Measurements from ENCODE around the gene PRMT1.

The PRMT1 gene

DNA sequence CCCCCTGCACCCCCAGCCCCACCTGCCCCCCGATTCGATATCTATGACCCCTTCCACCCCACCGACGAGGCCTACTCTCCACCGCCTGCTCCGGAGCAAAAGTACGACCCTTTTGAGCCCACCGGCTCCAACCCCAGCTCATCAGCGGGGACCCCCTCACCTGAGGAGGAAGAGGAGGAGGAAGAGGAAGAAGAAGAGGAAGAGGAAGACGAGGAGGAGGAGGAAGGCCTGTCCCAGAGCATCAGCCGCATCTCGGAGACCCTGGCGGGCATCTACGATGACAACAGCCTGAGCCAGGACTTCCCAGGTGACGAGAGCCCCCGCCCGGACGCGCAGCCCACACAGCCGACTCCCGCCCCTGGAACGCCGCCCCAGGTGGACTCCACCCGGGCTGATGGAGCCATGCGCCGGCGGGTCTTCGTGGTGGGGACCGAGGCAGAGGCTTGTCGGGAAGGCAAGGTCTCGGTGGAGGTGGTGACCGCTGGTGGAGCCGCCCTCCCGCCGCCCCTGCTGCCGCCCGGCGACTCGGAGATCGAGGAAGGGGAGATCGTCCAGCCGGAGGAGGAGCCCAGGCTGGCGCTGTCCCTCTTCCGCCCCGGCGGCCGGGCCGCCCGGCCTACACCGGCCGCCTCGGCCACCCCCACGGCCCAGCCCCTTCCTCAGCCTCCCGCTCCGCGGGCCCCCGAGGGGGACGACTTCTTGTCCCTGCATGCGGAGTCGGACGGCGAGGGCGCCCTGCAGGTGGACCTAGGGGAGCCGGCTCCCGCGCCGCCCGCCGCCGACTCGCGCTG is 25.8 kb upstream of the PRMT1 start:
- DNase-seq (ENCODE audit: low read depth), result no peak

GRCh38 chr19:49651820-49652550 is 25.1 kb upstream of the PRMT1 start:
- no peak for DNase-seq (ENCODE audit: low read depth)

DNA sequence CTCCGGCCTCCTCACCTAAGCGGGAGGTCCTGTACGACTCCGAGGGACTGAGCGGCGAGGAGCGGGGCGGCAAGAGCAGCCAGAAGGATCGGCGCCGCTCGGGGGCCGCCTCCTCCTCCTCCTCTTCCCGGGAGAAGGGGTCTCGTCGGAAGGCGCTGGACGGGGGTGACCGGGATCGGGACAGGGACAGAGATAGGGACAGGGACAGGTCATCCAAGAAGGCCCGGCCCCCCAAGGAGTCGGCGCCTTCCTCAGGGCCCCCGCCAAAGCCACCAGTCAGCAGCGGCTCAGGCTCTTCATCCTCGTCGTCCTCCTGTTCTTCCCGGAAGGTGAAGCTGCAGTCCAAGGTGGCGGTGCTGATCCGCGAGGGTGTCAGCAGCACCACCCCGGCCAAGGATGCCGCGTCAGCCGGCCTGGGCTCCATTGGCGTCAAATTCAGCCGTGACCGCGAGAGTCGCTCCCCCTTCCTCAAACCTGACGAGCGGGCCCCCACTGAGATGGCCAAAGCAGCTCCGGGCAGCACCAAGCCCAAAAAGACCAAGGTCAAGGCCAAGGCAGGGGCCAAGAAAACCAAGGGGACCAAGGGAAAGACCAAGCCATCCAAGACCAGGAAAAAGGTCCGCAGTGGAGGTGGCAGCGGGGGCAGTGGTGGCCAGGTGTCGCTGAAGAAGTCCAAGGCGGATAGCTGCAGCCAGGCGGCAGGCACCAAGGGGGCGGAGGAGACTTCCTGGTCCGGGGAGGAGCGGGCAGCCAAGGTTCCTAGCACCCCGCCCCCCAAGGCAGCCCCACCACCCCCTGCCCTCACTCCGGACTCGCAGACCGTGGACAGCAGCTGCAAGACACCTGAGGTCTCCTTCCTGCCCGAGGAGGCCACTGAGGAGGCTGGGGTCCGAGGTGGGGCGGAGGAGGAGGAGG is 24.3 kb upstream of the PRMT1 start:
- no peak for DNase-seq (ENCODE audit: low read depth)

GRCh38 chr19:49653466-49653806 is 23.6 kb upstream of the PRMT1 start:
- DNase-seq (ENCODE audit: low read depth), result no peak

- no peak for DNase-seq (ENCODE audit: low read depth)
Measured at GRCh38 chr19:49654581-49654980, 22.5 kb upstream of the PRMT1 start.

- no peak for DNase-seq (ENCODE audit: low read depth)
Measured at GRCh38 chr19:49655570-49656455, 21.3 kb upstream of the PRMT1 start.

GRCh38 chr19:49656456-49657109 is 20.5 kb upstream of the PRMT1 start:
- no peak for DNase-seq (ENCODE audit: low read depth)

- DNase-seq (ENCODE audit: low read depth), result no peak
Measured at GRCh38 chr19:49657493-49658138, 19.5 kb upstream of the PRMT1 start.

DNA sequence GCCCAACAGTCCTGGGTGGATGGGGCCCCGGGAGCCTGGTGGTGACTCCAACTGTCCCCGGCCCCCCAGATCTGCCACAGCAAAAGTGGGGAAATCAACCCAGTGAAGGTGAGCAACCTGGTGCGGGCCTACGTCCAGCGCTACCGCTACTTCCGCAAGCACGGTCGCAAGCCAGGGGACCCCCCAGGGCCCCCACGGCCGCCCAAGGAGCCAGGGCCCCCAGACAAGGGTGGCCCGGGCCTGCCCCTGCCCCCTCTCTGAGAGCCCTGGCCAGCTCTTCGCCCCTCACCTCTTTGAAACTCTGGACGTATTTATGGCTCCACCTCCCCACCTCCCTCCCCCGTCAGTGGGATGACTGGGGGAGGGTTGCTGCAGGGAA is 18.9 kb upstream of the PRMT1 start:
- no peak for DNase-seq (ENCODE audit: low read depth)

DNA sequence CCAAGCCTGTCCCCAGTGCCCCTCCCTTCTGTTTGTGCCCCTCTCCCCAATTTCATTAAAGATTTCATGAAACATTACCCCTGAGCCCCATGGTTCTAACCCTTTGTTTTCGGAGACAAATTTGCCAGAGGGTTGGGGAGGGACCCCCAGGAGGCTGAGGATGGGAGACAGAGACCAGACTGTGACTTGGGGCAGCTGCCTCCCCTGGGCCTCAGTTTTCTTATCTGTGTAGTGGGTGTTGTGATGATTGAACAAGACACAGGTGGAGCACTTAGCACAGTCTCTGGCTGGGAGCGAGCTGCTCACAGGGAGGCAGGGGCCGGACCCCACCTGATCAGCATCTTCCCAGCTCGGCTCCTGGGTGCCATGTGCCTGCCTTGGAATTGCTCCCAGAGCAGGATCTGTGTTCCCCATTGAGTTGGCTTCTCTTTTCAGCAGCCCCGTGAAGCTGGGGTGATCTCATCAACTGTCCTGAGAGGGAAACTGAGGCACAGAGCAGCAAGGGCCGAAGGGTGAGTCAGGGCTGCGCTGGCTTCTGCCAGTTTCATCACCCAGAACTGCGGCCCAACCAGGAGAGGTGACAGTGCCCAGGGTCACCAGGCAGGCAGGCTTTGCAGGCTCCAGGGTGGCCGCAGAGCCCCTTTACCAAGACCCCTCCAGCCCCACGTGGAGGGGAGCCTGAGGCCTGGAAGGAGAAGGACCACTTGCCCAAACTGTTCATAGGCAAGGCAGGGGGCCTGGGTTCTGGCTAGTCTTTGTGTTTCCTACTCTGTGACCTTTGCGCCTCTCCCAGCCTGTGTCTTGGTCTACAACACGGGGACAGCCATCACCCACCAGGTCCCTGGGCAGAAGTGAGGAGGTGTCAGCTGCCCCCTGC is 18.3 kb upstream of the PRMT1 start:
- DNase-seq (ENCODE audit: low read depth), result no peak

DNA sequence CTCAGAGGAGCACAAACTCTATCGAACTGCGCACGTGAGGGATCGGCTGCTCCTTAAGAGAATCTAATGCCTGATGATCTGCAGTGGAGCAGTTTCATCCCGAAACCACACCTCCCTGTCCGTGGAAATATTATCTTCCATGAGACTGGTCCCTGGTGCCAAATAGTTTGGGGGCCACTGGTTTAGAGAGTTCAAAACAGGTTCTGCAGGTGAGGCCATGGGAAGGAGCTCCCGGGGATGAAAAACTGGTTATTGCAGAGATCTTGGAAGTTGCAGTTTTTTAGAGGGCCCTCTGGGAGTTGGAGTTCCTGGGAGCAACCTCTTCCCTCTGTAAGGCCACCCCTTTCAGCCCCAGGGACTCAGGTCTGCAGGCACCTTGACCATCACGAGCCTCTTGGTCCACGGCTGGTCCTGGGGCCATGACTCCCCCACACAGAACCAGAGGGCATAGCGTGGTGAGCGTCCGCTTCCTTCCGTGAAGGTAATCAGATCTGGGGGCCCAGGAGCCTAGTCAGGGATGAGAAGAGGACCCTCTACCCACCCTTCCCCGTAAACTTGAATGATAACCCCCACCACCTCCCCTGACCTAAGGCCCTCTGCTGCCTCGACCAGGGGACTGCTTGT is 16.6 kb upstream of the PRMT1 start:
- no peak for DNase-seq (ENCODE audit: low read depth)

GRCh38 chr19:49662011-49662410 is 15.1 kb upstream of the PRMT1 start:
- no peak for DNase-seq (ENCODE audit: low read depth)

- no peak for DNase-seq (ENCODE audit: low read depth)
Measured at GRCh38 chr19:49663224-49663623, 13.8 kb upstream of the PRMT1 start.

- no peak for DNase-seq (ENCODE audit: low read depth)
Measured at GRCh38 chr19:49664171-49665035, 12.7 kb upstream of the PRMT1 start.

DNA sequence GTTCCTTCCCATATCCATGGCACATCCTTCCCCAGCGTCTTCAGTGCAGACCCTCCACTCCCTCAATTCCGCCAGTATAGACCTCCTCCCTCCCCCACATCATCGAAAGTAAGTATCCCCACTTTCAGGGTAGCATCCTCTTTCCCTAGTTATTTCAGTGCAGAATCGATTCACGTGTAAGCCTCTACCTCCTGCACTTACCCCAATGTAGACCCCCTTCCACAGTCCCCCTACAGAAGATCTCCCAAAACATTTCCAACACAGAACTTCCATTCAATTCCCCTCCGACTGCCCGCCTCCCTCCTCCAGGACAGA is 12.1 kb upstream of the PRMT1 start:
- no peak for DNase-seq (ENCODE audit: low read depth)

DNA sequence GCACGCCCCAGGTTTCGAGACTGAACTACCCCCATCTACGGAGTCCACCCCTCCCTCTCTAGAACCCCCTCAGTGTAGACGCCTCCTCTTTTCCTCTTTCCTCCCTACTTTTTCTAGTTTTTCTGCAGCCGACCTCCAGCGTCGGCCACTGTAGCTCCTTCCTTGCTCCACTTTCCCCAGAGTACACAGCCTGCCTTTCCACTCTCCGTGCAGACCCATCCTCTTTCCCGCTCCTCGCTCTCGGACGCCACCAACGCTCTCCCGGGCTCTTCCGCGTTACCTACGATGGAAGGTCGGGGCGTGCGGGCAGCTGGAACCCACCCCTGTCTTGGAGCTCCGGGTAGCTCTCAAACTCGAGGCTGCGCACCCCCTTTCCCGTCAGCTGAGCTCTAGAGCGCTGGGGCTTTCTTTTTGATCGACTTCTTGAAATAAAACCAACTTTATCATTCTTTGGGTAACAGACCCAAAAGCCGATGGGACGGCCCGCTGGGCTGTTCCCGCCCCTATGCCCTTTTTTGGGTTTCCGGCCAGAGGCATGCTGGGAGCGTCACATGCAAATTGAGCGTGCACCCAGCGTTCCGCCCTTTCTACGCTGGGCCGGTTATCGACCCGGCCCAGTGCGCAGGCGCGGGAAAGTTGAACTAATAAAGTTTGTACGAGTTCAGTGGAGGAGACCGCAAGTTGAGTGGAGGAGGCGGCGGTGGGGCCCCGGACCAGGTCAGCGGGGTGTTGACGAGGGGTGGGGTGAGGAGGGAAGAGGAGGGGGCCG is 11.5 kb upstream of the PRMT1 start, which contains the start of the genes BCL2L12 and IRF3:
Gene BCL2L12, plus strand, starts transcription at position 583 of the 769 bp plus-strand sequence. CDS start 760 bp downstream, outside the sequence.
Gene IRF3, minus strand, starts transcription at position 507 of the 769 bp plus-strand sequence. CDS start 1,019 bp downstream, outside the sequence.
- DNase-seq (ENCODE audit: low read depth), result peak; percentile 83

- no peak for DNase-seq (ENCODE audit: low read depth)
Measured at GRCh38 chr19:49666120-49666444, 11.0 kb upstream of the PRMT1 start.

Measured in non-pigmented ciliary epithelial cell (primary cell).